SK-N-SH treated with all-trans-retinoic acid at 6 μM for 48 hours (cell line): Measurements from ENCODE around the gene ACTR5.

Source experiments
- ARNTL ChIP-seq: fragments of 450-650 bp; formaldehyde crosslinking; IDR thresholded peaks from 2 replicates; pipeline ENCODE4 v1.5.0; 2020; ENCODE audit warnings: low read depth, mild to moderate bottlenecking, moderate library complexity, borderline replicate concordance
- PPARA ChIP-seq: fragments of 250-450 bp; sonication (Bioruptor Pico); IDR thresholded peaks from 2 replicates; pipeline ENCODE4 v1.5.0; 2020; ENCODE audit warnings: mild to moderate bottlenecking, borderline replicate concordance
- RARB ChIP-seq: fragments of 250-450 bp; sonication (Bioruptor Pico); IDR thresholded peaks from 2 replicates; pipeline ENCODE4 v1.8.0; 2021; ENCODE audit warnings: mild to moderate bottlenecking, moderate library complexity
- TCF4 ChIP-seq: fragments of 250-450 bp; sonication (Bioruptor Pico); IDR thresholded peaks from 2 replicates; pipeline ENCODE4 v1.8.0; 2021; ENCODE audit warnings: mild to moderate bottlenecking, moderate library complexity, borderline replicate concordance
- TOX ChIP-seq: fragments of 250-450 bp; sonication (Bioruptor Pico); IDR thresholded peaks from 2 replicates; pipeline ENCODE4 v1.8.0; 2021; ENCODE audit warnings: mild to moderate bottlenecking, moderate library complexity, borderline replicate concordance
- ZFP30 ChIP-seq: fragments of 450-650 bp; formaldehyde crosslinking; IDR thresholded peaks from 2 replicates; pipeline ENCODE4 v1.5.0; 2022; ENCODE audit warnings: mild to moderate bottlenecking, moderate library complexity
- ZNF565 ChIP-seq: fragments of 450-650 bp; formaldehyde crosslinking; conservative IDR thresholded peaks from 2 replicates; pipeline ENCODE4 v1.5.0; 2020; ENCODE audit warnings: low read depth, mild to moderate bottlenecking, moderate library complexity
- ZNF70 ChIP-seq: fragments of 450-650 bp; formaldehyde crosslinking; IDR thresholded peaks from 2 replicates; pipeline ENCODE4 v1.5.0; 2020; ENCODE audit warnings: mild to moderate bottlenecking, moderate library complexity
- TF ChIP-seq, protein P1 (sequence below): fragments of 250-450 bp; sonication (Bioruptor Pico); IDR thresholded peaks from 2 replicates; pipeline ENCODE4 v1.8.0; 2020; ENCODE audit warnings: mild to moderate bottlenecking, moderate library complexity, borderline replicate concordance
- TF ChIP-seq, protein P2 (sequence below): fragments of 250-450 bp; sonication (Bioruptor Pico); IDR thresholded peaks from 2 replicates; pipeline ENCODE4 v1.5.1; 2021; ENCODE audit warnings: mild to moderate bottlenecking, moderate library complexity

DNA sequence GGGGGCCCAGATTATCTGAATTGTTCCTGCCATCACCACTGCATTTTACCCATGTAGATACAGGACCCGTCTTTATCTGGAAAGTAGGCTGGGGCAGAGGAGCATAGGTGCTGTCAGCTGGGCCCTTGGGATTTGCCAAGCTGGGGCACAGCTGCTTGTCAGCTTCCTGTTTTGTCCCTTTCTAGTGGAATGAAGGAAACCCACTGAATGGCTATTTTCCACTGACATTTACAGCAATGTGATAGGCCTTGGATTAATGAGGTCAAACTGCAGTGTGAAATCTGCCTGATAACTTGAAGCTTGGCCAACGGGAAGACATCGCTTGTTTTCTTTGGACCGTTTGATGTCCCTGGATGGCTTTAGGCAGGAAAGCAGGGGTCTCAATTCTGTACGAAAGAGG, 63.9 kb downstream of the ACTR5 start:
- no peak for TF ChIP-seq ZNF70 (CRISPR knock-in tag)
- TF ChIP-seq PPARA (CRISPR knock-in tag): no peak
- TF ChIP-seq, protein P1, sequence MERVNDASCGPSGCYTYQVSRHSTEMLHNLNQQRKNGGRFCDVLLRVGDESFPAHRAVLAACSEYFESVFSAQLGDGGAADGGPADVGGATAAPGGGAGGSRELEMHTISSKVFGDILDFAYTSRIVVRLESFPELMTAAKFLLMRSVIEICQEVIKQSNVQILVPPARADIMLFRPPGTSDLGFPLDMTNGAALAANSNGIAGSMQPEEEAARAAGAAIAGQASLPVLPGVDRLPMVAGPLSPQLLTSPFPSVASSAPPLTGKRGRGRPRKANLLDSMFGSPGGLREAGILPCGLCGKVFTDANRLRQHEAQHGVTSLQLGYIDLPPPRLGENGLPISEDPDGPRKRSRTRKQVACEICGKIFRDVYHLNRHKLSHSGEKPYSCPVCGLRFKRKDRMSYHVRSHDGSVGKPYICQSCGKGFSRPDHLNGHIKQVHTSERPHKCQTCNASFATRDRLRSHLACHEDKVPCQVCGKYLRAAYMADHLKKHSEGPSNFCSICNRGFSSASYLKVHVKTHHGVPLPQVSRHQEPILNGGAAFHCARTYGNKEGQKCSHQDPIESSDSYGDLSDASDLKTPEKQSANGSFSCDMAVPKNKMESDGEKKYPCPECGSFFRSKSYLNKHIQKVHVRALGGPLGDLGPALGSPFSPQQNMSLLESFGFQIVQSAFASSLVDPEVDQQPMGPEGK: no peak
- no peak for TF ChIP-seq TOX (CRISPR knock-in tag)
- no peak for TF ChIP-seq TCF4 (CRISPR knock-in tag)
- TF ChIP-seq, protein P2, sequence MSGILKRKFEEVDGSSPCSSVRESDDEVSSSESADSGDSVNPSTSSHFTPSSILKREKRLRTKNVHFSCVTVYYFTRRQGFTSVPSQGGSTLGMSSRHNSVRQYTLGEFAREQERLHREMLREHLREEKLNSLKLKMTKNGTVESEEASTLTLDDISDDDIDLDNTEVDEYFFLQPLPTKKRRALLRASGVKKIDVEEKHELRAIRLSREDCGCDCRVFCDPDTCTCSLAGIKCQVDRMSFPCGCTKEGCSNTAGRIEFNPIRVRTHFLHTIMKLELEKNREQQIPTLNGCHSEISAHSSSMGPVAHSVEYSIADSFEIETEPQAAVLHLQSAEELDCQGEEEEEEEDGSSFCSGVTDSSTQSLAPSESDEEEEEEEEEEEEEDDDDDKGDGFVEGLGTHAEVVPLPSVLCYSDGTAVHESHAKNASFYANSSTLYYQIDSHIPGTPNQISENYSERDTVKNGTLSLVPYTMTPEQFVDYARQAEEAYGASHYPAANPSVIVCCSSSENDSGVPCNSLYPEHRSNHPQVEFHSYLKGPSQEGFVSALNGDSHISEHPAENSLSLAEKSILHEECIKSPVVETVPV (CRISPR knock-in tag): no peak
- no peak for TF ChIP-seq RARB
- no peak for TF ChIP-seq ZNF565
- TF ChIP-seq ARNTL (CRISPR knock-in tag): no peak
- no peak for TF ChIP-seq ZFP30 (CRISPR knock-in tag)
